Islet of Langerhans (tissue), 1 donor: Measurements from ENCODE around the gene NARS2.
"Not testable (repeated sequence)": the region's sequence is repeated elsewhere in the genome, so short reads cannot be mapped to it uniquely, and the experiment has no call there.

Source experiments
- FAIRE-seq: peaks from one replicate; lab custom pipeline; 2011; peaks lifted over from hg19 to GRCh38; lab: Jason Lieb, UNC

NARS2 gene

DNA sequence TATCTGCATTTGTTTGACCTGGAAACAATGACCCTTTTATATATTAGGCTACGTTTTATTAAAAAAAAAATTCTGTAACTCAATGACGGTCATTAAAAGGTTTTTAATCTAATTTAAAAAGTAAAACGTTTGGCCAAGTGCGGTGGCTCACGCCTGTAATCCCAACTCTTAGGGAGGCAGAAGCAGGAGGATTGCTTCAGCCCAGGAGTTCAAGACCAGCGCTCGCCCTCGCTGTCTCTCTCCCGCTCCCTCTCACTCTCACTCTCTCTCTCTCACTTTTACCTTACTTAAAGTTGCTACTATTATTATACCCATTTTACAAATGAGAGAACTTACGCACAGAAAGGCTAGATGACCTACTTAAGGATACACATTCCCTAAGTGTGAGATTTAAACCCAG is 814 bp upstream of the NARS2 start:
- FAIRE-seq: no peak

GRCh38 chr11:78573681-78574080 is 983 bp downstream of the NARS2 start:
- no peak for FAIRE-seq

DNA sequence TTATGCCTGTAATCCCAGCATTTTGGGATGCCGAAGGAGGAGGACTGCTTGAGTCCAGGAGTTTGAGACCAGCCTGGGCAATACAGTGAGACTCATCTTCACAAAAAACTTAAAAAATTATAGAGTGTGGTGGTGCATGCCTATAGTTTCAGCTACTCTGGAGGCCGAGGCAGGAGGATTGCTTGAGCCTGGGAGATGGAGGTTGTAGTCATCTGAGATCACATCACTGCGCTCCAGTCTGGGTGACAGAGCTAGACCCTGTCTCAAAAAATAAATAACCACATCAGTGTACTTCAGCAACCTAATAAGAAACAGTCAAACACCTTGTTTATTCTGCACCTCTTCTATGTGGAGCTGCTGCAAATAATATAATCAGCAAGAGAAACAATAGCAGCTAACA is 1.4 kb downstream of the NARS2 start:
- no peak for FAIRE-seq

- FAIRE-seq: no peak
Measured at GRCh38 chr11:78572394-78572793, 2.3 kb downstream of the NARS2 start.

GRCh38 chr11:78570031-78570430 is 4.6 kb downstream of the NARS2 start:
- no peak for FAIRE-seq

- FAIRE-seq: no peak
Measured at GRCh38 chr11:78567209-78567608, 7.5 kb downstream of the NARS2 start.

DNA sequence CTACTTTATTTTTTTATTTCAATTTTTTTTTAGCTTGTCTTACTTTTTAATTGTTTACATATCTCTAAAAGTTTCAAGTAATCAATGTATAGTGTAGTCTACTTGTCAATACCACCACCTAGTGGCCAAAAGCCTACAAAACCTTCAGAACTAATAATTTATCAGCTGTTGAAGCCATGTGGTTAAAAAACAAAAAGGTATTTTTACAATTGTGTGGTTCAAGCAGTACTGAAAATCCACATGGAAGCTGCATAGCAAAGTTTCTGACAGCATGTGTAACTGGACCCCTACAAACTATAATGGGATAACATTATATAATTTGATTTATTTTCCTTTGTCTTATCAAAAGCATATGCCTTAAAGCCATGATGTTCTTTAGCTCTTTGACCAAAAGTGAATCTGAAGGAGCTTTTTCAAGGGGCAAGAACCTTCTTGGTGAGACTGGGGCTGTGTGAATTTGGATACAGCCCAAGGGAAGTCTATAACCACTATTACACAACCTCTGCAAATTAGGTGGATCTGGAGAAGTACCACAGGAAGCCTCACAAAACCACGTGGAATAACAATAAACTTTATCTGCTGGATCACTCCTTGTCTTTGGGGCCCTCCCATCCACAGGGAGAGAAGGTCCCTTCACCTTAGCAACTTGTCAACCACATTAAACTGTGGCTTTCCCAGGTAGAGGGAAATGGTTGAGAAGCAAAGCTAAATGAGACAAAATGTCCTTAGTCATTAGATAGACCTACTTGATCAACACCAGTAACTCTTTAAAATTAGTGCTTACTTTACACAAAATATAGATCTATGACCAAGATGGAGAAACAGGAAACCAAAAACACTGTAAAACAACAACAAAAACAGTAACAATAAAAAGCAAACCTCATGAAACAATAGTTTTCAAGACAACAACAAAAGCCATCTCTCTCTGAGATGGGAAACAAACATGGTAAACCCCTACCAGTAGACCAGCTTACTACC is 9.9 kb downstream of the NARS2 start:
- peak; percentile 98 for FAIRE-seq

DNA sequence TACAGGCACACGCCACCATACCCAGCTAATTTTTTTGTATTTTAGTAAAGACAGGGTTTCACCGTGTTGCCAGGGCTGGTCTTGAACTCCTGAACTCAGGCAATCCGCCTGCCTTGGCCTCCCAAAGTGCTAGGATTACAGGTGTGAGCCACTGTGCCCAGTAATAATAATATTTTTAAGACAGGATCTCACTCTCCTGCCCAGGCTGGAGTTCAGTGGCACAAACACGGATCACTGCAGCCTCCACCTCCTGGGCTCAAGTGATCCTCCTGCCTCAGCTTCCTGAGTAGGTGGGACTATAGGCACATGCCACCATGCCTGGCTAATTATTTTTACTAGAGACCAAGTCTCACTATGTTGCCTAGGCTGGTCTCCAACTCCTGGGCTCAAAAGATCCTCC is 10.6 kb downstream of the NARS2 start:
- FAIRE-seq: not testable (repeated sequence)

DNA sequence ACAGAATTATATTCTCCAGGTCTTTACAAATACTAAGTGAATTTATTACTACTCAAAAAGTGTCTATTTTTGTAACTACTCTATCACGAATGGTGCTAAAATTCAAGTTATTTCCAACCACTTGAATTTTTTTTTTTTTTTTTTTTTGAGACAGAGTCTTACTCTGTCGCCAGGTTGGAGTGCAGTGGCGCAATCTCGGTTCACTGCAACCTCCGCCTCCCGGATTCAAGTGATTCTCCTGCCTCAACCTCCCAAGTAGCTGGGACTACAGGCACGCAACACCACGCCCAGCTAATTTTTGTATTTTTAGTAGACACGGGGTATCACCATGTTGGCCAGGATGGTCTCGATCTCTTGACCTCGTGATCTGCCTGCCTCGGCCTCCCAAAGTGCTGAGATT is 11.6 kb downstream of the NARS2 start:
- not testable (repeated sequence) for FAIRE-seq

DNA sequence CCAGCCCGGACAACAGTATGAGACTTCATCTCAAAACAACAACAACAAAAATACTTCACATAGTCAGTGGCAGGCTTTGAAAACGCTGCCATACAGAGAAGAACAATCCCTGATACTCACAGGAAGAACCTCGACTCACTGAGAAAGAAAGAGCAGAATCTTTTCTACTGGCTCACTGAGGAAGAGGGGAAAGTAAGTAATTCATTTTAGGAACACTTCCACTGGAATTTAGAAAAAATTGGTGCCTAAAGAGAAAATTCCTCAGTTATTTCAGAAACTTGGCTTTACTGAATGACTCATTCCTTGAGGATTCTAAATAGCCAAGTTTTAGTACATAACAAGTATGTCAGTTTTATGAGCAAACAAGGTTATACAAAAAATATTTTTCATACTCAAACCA is 12.3 kb downstream of the NARS2 start:
- no peak for FAIRE-seq

GRCh38 chr11:78560826-78561484 is 13.7 kb downstream of the NARS2 start:
- no peak for FAIRE-seq

DNA sequence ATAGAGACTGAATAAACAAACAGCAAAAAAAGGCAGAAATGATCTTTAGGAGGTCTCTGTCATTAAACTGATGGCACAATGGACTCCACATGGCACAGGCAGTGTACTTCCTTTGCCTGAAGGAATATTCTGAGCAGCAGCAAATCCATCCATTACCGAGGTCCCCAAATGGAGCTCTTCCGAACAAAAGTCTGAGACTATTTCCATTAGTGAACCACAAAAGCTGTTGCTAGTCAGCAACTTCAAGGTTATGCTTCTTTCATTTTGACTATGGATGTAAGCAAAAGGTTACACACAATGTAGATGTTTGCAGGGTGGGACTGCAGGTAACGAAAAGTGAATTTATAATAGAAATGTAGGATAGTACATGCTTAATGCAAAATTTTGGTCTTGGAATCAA is 14.5 kb downstream of the NARS2 start:
- no peak for FAIRE-seq

- no peak for FAIRE-seq
Measured at GRCh38 chr11:78557236-78557635, 17.4 kb downstream of the NARS2 start.

DNA sequence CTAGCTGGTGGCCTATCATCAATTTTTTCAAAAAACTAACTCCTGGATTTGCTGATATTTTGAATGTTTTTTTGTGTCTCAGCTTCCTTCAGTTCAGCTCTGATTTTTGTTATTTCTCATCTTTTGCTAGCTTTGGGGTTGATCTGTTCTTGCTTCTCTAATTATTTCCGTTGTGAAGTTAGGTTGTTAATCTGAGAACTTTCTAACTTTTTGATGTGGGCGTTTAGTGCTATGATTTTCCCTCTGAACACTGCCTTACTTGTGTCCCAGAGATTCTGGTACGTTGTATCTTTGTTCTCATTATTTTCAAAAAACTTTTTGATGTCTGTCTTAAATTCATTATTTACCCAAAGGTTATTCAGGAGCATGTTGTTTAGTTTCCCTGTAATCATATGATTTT is 19.1 kb downstream of the NARS2 start:
- no peak for FAIRE-seq

- FAIRE-seq: no peak
Measured at GRCh38 chr11:78552881-78553280, 21.8 kb downstream of the NARS2 start.

DNA sequence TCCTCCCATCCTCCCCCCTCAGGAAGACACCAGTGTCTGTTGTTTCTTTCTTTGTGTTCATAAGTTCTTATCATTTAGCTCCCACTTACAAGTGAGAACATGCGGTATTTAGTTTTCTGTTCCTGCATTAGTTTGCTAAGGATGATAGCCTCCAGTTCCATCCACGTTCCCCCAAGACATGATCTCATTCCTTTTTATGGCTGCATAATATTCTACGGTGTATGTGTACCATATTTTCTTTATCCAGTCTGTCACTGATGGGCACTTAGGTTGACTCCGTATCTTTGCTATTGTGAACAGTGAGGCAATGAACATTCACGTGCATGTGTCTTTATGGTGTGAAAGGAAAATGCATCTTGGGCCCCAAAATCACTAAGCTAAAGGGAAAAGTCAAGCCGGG is 22.5 kb downstream of the NARS2 start:
- not testable (repeated sequence) for FAIRE-seq

GRCh38 chr11:78551066-78551465 is 23.6 kb downstream of the NARS2 start:
- no peak for FAIRE-seq

GRCh38 chr11:78549624-78550409 is 24.8 kb downstream of the NARS2 start:
- FAIRE-seq: no peak

GRCh38 chr11:78548911-78549590 is 25.6 kb downstream of the NARS2 start:
- no peak for FAIRE-seq

DNA sequence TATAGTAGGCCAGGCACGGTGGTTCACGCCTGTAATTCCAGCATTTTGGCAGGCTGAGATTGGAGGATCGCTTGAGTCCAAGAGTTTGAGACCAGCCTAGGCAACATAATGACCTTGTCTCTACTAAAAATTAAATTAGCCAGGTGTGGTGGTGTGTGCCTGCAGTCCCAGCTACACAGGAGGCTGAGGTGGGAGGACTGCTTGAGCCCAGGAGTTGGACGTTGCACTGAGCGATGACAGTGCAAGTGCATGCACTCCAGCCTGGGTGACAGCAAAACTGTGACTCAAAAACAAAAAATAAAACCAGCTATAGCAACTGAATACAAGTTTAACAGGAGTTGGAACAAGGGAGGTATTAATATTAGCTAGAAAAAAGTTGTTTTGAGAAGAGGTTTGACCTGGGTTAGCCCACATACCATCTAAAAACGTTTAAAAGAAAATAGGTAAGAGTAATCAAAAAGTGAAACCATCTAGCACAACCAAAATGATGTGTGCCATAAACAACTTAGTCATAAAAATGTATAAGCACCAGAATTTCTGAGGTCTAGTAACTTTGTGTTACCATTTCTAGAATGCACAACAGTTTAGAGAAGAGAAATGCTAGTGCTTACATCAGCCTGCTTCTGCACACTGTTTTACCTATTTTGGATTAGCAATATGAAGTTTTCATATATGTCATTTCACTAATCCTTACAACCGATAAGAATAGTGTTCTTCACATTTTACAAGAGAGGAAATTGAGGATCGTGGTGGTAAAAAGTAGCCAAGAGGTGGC is 26.5 kb downstream of the NARS2 start:
- FAIRE-seq: no peak

DNA sequence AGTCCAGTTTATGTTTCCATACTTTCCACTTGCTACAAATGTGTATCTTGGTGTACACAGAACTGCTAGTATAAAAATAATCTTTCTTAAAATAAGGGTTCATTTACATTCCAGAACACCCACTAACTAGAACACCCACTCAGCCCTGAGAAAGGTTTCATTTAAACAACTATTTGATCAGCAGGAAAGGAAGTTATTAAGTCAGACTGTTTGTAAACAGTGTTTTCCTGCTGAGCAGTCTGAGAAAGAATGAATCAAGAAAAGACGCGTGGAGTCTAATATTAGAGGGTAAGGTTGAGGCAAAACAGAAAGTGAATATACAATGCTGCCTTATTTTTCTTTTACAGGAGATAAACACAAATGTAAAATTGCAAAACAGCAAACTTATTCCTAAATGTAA is 32.7 kb downstream of the NARS2 start:
- no peak for FAIRE-seq
